ENCODE measurements around the gene PRELID1. TPM values are rescaled to one million over a fixed set of nuclear protein-coding genes. Genes with fewer than 3 reads are reported as not detected.

Gene PRELID1
- total and polyA plus RNA-seq, 10 of the 15 experiments (the other 5 are each of a cell fraction or from before 2014, with no cell fraction given): 30.9 to 584 (median 254) TPM

DNA sequence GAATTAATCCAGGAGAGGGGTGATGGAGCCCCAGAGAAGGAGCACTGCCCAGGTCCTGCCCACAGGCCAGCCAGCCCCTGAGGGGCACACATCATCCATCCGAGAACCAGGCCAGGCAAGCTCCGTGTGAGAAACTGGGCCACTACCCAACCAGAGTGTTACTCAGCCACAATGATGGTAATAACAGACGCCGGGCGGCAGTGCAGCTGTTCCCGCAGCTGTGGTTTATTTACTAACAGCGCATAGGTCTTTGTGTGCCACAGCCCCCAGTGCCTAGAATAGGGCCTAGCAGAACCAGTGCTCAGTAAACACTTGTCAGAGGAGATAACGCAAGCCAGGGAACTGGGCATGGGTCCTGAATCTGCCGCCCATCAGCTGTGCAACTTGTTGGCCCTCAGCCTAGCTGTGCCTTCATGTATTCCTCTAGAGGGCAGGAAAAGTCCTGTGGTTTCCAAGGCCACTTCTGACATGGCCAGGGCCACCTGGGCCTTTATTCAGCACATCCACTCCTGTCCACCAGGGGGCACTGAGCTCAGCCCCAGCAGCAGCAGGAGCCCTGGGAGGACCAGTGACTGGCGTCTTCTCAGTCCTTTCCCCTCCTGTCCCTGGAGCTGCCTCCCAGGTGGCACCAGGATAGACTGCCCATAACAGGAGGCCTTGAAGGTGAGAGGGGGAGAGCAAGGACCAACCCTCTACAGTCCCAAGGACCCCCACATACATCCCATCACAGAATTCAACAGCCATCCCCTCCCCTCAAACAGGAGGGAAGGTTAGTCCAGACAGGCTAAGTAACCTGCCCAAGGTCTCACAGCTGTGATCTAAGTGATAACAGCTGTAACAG lies 6.0 kb downstream of the PRELID1 start (continued):
- no peak for TF ChIP-seq E2F8 (IDR thresholded peaks at IDR 0.05; ENCODE audit: low read depth, partially characterized antibody)

- no peaks in the 10 kb centered on the region for H3K27me3 ChIP-seq (replicated peaks in 1 of 2; ENCODE audit: control insufficient read depth in 2 of 2, insufficient read depth in 2 of 2, low read length in 1 of 2)
- in situ Hi-C loops (cut with MboI): no loop called here
- FAIRE-seq (no peak), DNase-seq (ENCODE audit: low read depth, low spot score) (no peak), ATAC-seq (no peak)
- H2AFZ ChIP-seq (ENCODE audit: control insufficient read depth, low read depth, low read length): no peak overlapping the region
- ChIA-PET RAD21 (ENCODE audit: unreplicated experiment) (interaction anchor here (0.6 to 1.9 kb wide), 11 partner anchors 9 to 197 kb away, joined by 3 to 9 read pairs (median 5); partner anchors contain the start of gene LMAN2), POLR2A (interaction anchor here (0.8 to 1.3 kb wide), 5 partner anchors 41 to 198 kb away, joined by 3 to 6 read pairs (median 3); partner anchors contain the start of genes LMAN2 and PDLIM7), SMC1A (ENCODE audit: uncharacterized antibody, unreplicated experiment) (interaction anchor here (0.6 to 4.9 kb wide), 18 partner anchors 9 to 198 kb away, joined by 3 to 26 read pairs (median 4); partner anchors contain the start of gene DOK3), CTCF (interaction anchor here (0.6 to 3.6 kb wide), 46 partner anchors 9 to 314 kb away, joined by 3 to 56 read pairs (median 5); partner anchors contain the start of genes LMAN2, NSD1, PDLIM7 and SLC34A1)
- no peak overlapping the region for H3K27ac ChIP-seq (ENCODE audit: control insufficient read depth, insufficient read depth)
- H3K4me3 ChIP-seq: peak overlapping the region; percentile 86
- H3K4me2 ChIP-seq (ENCODE audit: control insufficient read depth, insufficient read depth): peak overlapping the region; percentile 83
- peaks cover 23% of the 10 kb centered on the region for H3K4me1 ChIP-seq (ENCODE audit: control insufficient read depth, insufficient read depth, low read length)
- peaks cover 7 to 11% of the 10 kb centered on the region in 2 experiments for H3K36me3 ChIP-seq (ENCODE audit: control insufficient read depth in 2 of 2, insufficient read depth in 2 of 2, low read length in 1 of 2)
- BruUV-seq (replicated peaks): no TSS peak
- intact Hi-C loops (cut with micrococcal nuclease; ENCODE audit: unreplicated experiment): loop anchor here (5.0 kb wide), 2 partner anchors 52 to 192 kb away; no protein-coding TSS in a partner anchor
- H3K9ac ChIP-seq (ENCODE audit: control insufficient read depth, insufficient read depth, low read length): no peak overlapping the region
- peaks cover 14% of the 10 kb centered on the region for H3K79me2 ChIP-seq (ENCODE audit: control insufficient read depth, insufficient read depth, low read length)
- 76% methylated on average over 13 of the region's 13 CpGs for WGBS (ENCODE audit: insufficient coverage, insufficient replicate concordance, low lambda C conversion rate, missing lambda C conversion rate)
- TF ChIP-seq SRF (IDR thresholded peaks at IDR 0.05; ENCODE audit: low read depth in 2 of 2, low read length in 2 of 2) (no peak), SMAD1 (IDR thresholded peaks at IDR 0.05; ENCODE audit: low read depth, partially characterized antibody) (no peak), IRF3 (IDR thresholded peaks at IDR 0.05) (no peak), FOXM1 (IDR thresholded peaks at IDR 0.05; ENCODE audit: low read depth, low read length) (no peak), SPI1 (IDR thresholded peaks at IDR 0.05; ENCODE audit: borderline replicate concordance, insufficient read depth, low read depth, low read length) (no peak), POU2F2 (IDR thresholded peaks at IDR 0.05; ENCODE audit: borderline replicate concordance, low read depth, low read length) (no peak), EZH2 (IDR thresholded peaks at IDR 0.05; ENCODE audit: borderline replicate concordance, control insufficient read depth, low read depth, low read length) (no peak), MEF2B (IDR thresholded peaks at IDR 0.05; ENCODE audit: partially characterized antibody, poor library complexity, severe bottlenecking) (no peak)
- TF ChIP-seq, protein P1, sequence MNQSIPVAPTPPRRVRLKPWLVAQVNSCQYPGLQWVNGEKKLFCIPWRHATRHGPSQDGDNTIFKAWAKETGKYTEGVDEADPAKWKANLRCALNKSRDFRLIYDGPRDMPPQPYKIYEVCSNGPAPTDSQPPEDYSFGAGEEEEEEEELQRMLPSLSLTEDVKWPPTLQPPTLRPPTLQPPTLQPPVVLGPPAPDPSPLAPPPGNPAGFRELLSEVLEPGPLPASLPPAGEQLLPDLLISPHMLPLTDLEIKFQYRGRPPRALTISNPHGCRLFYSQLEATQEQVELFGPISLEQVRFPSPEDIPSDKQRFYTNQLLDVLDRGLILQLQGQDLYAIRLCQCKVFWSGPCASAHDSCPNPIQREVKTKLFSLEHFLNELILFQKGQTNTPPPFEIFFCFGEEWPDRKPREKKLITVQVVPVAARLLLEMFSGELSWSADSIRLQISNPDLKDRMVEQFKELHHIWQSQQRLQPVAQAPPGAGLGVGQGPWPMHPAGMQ (IDR thresholded peaks at IDR 0.05; ENCODE audit: borderline replicate concordance): no peak
- no peaks in the 10 kb centered on the region for H4K20me1 ChIP-seq (ENCODE audit: control insufficient read depth, insufficient read depth)
- no peaks in the 10 kb centered on the region for H3K9me3 ChIP-seq (replicated peaks; ENCODE audit: control insufficient read depth, insufficient read depth, low read length)
Measured at GRCh38 chr5:177310332-177310731, 6.7 kb downstream of the PRELID1 start.
